B cell (primary cell): ENCODE results near the gene TNFSF8.

Experiments used
- EZH2 ChIP-seq: IDR thresholded peaks from 2 replicates; pipeline ENCODE4 v1.6.1; 2012; ENCODE audit warnings: borderline replicate concordance, low read depth, mild to moderate bottlenecking, moderate library complexity, low read length; ENCODE audit not compliant: insufficient read depth, poor library complexity, severe bottlenecking
- TF ChIP-seq, protein P1 (sequence below): fragments of 200-600 bp; IDR thresholded peaks from one replicate; pipeline ENCODE4 v1.8.0; 2022; ENCODE audit warnings: antibody characterized with exemption, mild to moderate bottlenecking

GRCh38 chr9:114897196-114897595 lies 33.2 kb downstream of the TNFSF8 start:
- TF ChIP-seq, protein P1, sequence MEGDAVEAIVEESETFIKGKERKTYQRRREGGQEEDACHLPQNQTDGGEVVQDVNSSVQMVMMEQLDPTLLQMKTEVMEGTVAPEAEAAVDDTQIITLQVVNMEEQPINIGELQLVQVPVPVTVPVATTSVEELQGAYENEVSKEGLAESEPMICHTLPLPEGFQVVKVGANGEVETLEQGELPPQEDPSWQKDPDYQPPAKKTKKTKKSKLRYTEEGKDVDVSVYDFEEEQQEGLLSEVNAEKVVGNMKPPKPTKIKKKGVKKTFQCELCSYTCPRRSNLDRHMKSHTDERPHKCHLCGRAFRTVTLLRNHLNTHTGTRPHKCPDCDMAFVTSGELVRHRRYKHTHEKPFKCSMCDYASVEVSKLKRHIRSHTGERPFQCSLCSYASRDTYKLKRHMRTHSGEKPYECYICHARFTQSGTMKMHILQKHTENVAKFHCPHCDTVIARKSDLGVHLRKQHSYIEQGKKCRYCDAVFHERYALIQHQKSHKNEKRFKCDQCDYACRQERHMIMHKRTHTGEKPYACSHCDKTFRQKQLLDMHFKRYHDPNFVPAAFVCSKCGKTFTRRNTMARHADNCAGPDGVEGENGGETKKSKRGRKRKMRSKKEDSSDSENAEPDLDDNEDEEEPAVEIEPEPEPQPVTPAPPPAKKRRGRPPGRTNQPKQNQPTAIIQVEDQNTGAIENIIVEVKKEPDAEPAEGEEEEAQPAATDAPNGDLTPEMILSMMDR, result no peak
- TF ChIP-seq EZH2, result no peak
